ENCODE measurements around the gene CAPN2.

Gene CAPN2

DNA sequence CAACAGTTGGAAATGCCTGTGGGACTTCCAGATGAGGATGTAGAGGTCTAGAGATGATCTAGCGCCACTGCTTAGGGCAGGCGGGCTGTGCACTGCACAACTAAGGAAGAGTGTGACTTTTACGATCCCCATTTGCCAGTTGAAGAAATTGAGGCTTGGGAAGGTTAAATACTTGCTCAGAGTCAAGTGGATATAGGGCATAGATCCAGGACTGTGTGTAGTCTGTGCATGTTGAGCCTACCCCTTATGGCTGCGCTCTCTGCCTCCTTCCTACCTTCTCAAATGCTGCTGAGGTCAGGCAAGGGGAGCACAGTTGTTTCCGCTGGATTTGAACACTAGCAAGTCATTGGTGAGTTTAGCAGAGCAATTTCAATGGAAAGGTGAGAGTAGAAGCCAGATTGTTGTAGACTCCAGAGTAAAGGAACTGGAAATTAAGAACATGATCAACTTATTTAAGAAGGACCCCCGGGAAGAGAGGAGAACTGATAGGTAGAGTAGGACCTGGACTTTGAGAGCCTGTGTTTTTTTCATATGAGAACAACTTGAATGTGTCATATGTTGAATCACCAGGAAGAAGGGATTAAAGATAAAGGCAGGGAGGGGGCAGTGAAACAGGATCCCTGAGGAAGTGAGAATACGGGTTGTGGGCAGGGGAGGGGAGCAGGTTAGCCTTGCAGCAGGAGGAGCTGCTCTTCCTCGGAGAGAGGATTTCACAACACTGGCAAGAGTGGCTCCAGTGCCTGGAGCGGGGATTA is 2.7 kb downstream of the CAPN2 start:
- TF ChIP-seq, protein P1, sequence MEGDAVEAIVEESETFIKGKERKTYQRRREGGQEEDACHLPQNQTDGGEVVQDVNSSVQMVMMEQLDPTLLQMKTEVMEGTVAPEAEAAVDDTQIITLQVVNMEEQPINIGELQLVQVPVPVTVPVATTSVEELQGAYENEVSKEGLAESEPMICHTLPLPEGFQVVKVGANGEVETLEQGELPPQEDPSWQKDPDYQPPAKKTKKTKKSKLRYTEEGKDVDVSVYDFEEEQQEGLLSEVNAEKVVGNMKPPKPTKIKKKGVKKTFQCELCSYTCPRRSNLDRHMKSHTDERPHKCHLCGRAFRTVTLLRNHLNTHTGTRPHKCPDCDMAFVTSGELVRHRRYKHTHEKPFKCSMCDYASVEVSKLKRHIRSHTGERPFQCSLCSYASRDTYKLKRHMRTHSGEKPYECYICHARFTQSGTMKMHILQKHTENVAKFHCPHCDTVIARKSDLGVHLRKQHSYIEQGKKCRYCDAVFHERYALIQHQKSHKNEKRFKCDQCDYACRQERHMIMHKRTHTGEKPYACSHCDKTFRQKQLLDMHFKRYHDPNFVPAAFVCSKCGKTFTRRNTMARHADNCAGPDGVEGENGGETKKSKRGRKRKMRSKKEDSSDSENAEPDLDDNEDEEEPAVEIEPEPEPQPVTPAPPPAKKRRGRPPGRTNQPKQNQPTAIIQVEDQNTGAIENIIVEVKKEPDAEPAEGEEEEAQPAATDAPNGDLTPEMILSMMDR (conservative IDR thresholded peaks at IDR 0.05; ENCODE audit: low read depth, low read length) = no peak
- H3K36me3 ChIP-seq (ENCODE audit: insufficient read depth) = no peaks in the 10 kb centered on the region; the same call in 1 of the 2 replicates
- H3K4me2 ChIP-seq = peak overlapping the region; percentile 92
- peaks cover 58% of the 10 kb centered on the region for H3K4me1 ChIP-seq (ENCODE audit: low read depth, poor library complexity, severe bottlenecking)
- H4K20me1 ChIP-seq (ENCODE audit: insufficient read depth) = no peaks in the 10 kb centered on the region
- H3K79me2 ChIP-seq (ENCODE audit: insufficient read depth, low read depth) = peaks cover 11% of the 10 kb centered on the region; the same call in 1 of the 2 replicates
- peak overlapping the region; percentile 62; the same call in 1 of the 2 replicates for H3K27ac ChIP-seq
- no peak overlapping the region for H2AFZ ChIP-seq (ENCODE audit: low read depth)
- H3K9ac ChIP-seq = no peak overlapping the region
- H3K4me3 ChIP-seq (IDR thresholded peaks at IDR 0.05; ENCODE audit: insufficient read depth, low read depth, low read length) = no peak overlapping the region
- no peaks in the 10 kb centered on the region for H3K27me3 ChIP-seq (ENCODE audit: insufficient read depth, low read depth)

DNA sequence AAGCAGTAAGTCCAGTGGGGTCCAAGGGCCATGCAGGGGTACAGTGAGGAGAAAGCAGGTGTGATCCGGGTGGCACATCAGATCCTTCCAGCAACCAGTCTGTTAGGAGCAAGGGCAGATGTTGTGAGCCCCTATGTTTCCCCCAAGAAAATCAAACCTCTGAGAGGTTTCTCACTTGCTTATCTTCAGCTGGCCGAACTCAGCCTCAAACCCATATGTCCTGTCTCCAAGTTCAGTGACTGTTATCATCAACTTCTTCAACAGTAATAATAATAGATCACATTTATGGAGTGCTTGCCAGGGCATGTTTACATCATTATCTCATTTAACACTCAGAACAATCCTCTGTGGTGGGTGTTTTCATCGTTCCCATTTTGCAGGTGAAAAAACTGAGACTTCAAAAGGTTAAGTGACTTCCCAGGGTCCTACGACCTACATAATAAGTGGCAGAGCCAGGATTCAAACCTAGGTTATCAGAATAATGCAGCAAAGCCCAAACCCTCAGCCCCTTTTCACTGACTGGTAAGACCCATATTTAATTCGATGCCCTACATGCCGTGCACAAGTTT is 3.3 kb downstream of the CAPN2 start:
- Histone ChIP-seq H3K4me1 (ENCODE audit: low read depth, poor library complexity, severe bottlenecking) (peaks cover 65% of the 10 kb centered on the region), H3K79me2 (ENCODE audit: insufficient read depth, low read depth) (peaks cover 11% of the 10 kb centered on the region; the same call in 1 of the 2 replicates), H3K27ac (peak overlapping the region; percentile 62), H3K36me3 (ENCODE audit: insufficient read depth) (no peaks in the 10 kb centered on the region; the same call in 1 of the 2 replicates), H3K4me3 (IDR thresholded peaks at IDR 0.05; ENCODE audit: insufficient read depth, low read depth, low read length) (no peak overlapping the region), H4K20me1 (ENCODE audit: insufficient read depth) (no peaks in the 10 kb centered on the region), H2AFZ (ENCODE audit: low read depth) (no peak overlapping the region), H3K4me2 (peak overlapping the region; percentile 92), H3K9ac (peak overlapping the region; percentile 5; the same call in 1 of the 2 replicates), H3K27me3 (ENCODE audit: insufficient read depth, low read depth) (no peaks in the 10 kb centered on the region)
- TF ChIP-seq, protein P1 (conservative IDR thresholded peaks at IDR 0.05; ENCODE audit: low read depth, low read length) = no peak

DNA sequence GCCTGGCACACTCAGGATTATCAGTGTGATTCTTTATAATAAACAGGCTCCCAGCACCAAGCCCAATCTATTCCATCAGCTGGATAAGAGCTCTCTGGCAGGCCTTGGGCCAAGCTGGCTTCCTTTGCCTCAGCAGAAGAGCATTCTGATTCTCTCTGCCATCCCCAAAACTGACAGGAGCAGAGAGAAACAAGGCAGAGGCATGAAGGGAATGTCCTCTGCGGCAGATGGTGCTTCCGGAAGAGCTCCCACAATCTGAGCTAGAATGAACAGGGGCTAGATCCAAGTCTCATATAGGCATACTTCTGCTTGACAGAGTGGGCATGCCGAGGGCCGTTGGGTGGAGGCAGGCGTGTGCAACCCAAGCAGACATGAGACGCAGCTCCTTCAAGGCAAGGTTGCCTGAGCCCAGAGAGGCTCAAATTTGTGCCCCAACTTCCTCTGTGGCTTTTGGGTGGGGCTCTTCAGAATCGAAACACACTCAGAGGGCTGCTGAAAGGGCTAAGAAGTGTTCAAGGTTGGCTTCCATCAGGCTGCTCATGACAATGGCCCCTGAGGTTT is 4.0 kb downstream of the CAPN2 start:
- Histone ChIP-seq H3K4me3 (IDR thresholded peaks at IDR 0.05; ENCODE audit: insufficient read depth, low read depth, low read length) (no peak overlapping the region), H3K9ac (peak overlapping the region; percentile 5; the same call in 1 of the 2 replicates), H3K27me3 (ENCODE audit: insufficient read depth, low read depth) (no peaks in the 10 kb centered on the region), H2AFZ (ENCODE audit: low read depth) (peak overlapping the region; percentile 15; the same call in 1 of the 2 replicates), H3K4me1 (ENCODE audit: low read depth, poor library complexity, severe bottlenecking) (peaks cover 72% of the 10 kb centered on the region), H3K4me2 (peak overlapping the region; percentile 92), H3K27ac (peak overlapping the region; percentile 62), H3K36me3 (ENCODE audit: insufficient read depth) (no peaks in the 10 kb centered on the region; the same call in 1 of the 2 replicates), H4K20me1 (ENCODE audit: insufficient read depth) (no peaks in the 10 kb centered on the region), H3K79me2 (ENCODE audit: insufficient read depth, low read depth) (peaks cover 11% of the 10 kb centered on the region; the same call in 1 of the 2 replicates)
- TF ChIP-seq, protein P1 (conservative IDR thresholded peaks at IDR 0.05; ENCODE audit: low read depth, low read length) = no peak

DNA sequence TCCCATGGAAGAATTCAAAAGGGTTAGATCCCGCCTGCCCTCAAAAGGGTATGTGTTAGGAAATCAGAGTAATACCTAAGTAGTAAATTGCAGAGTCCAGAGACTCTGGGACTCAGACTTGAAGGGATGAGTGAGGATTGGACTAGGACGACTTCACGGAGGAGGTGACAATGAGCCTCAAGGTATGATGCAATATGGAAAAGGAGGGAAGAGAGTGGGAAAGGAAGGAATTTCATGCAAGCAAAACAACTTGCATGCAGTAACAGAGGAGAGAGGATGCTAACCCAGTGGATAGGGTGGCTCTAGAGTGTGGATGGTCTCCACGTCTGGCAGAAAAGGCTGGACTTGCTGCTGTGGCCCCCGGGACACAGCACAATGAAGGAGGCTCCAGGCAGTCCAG is 4.8 kb downstream of the CAPN2 start:
- H3K79me2 ChIP-seq (ENCODE audit: insufficient read depth, low read depth) = peaks cover 11% of the 10 kb centered on the region; the same call in 1 of the 2 replicates
- H3K4me1 ChIP-seq (ENCODE audit: low read depth, poor library complexity, severe bottlenecking) = peaks cover 72% of the 10 kb centered on the region
- peak overlapping the region; percentile 15; the same call in 1 of the 2 replicates for H2AFZ ChIP-seq (ENCODE audit: low read depth)
- TF ChIP-seq, protein P1 (conservative IDR thresholded peaks at IDR 0.05; ENCODE audit: low read depth, low read length) = no peak
- no peak overlapping the region for H3K4me3 ChIP-seq (IDR thresholded peaks at IDR 0.05; ENCODE audit: insufficient read depth, low read depth, low read length)
- H3K27me3 ChIP-seq (ENCODE audit: insufficient read depth, low read depth) = no peaks in the 10 kb centered on the region
- H3K9ac ChIP-seq = no peak overlapping the region
- peak overlapping the region; percentile 62 for H3K27ac ChIP-seq
- H4K20me1 ChIP-seq (ENCODE audit: insufficient read depth) = no peaks in the 10 kb centered on the region
- H3K36me3 ChIP-seq (ENCODE audit: insufficient read depth) = no peaks in the 10 kb centered on the region; the same call in 1 of the 2 replicates
- peak overlapping the region; percentile 92 for H3K4me2 ChIP-seq
